GM10266 (cell line): ENCODE data around the gene GTSE1.
A peak's percentile ranks its signal among the peaks of the same experiment; 100 is the strongest.

Experiments used
- DNase-seq: peaks from one replicate; pipeline ENCODE4 v3.0.0; 2012; ENCODE audit errors: extremely low spot score
- TF ChIP-seq, protein P1 (sequence below): IDR thresholded peaks from 2 replicates; pipeline ENCODE4 v1.5.1; 2012; ENCODE audit warnings: mild to moderate bottlenecking, low read depth; ENCODE audit not compliant: control insufficient read depth, insufficient read depth; ENCODE audit errors: missing control alignments

Gene GTSE1

DNA sequence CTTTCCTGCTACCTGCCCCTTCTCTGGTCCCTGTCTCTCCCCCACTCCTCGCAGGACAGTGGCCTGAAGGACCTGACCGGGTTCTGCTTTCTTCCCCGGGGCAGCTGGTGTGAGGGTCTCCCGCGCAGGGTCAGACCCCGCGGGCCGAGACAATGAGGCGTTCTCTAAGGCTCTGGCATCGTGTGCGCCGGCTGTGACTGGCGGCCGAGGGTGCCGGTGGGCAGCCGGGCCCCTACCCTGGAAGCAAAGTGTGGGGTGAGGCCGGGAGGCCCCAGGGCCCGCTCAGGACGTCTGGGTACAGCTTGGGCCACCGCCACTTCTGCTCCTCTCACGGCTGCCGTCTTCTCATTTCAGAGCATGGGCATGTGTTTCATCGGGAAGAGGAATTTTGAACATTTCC lies 55.1 kb downstream of the GTSE1 start:
- TF ChIP-seq, protein P1, sequence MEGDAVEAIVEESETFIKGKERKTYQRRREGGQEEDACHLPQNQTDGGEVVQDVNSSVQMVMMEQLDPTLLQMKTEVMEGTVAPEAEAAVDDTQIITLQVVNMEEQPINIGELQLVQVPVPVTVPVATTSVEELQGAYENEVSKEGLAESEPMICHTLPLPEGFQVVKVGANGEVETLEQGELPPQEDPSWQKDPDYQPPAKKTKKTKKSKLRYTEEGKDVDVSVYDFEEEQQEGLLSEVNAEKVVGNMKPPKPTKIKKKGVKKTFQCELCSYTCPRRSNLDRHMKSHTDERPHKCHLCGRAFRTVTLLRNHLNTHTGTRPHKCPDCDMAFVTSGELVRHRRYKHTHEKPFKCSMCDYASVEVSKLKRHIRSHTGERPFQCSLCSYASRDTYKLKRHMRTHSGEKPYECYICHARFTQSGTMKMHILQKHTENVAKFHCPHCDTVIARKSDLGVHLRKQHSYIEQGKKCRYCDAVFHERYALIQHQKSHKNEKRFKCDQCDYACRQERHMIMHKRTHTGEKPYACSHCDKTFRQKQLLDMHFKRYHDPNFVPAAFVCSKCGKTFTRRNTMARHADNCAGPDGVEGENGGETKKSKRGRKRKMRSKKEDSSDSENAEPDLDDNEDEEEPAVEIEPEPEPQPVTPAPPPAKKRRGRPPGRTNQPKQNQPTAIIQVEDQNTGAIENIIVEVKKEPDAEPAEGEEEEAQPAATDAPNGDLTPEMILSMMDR, result no peak
- no peak for DNase-seq

DNA sequence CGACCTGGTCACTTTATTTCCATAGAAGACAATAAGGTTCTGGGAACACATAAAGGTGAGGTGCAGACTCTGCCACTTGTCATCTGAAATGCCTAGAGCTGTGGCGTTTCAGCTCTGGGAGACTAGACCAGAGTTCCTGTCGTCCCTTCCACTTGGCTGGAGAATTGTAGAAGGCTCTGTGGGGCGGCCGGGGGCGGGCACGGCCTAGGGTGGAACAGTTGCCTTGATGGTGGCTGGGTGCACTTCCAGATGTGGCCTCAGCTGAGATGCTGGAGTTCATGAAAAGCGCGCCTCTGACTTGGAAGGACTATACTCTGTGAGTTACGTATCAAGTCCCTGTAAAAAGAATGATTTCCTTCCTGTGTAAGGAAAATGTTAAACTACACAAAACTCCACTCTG lies 55.6 kb downstream of the GTSE1 start:
- no peak for DNase-seq
- TF ChIP-seq, protein P1, result no peak

DNA sequence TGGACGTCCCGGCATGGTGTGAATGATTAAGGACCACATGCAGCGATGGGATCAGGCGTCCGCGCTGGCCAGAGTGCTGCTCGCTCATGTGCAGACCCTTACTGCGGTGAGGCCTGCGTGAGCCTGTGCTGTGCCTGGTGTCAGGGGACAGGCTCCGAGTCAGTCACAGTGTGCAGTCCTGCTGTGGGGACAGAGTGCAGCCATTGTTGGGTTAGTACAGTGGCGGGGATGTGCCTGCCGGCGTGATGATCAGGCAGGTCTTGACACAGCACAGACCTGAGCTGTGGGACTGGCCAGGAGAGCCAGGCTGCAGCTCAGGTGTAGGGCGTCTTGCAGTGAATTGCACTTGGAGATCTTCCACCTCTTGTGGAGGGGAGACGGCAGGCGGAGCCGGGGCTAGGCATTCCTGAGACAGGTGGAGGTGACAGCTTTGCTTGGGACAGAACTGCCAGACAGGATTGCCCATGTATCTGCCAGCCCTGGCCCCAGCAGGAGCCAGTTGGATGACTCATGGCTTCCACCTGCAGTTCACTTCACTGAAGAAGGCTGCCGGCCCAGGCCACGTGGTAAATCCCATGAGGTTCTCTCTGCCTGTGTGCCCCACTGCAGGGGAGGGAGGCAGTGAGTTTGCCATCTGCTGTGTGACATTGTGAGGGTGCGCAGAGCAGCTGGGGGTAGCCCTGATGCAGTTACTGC lies 56.2 kb downstream of the GTSE1 start:
- DNase-seq, result no peak
- TF ChIP-seq, protein P1, result no peak

DNA sequence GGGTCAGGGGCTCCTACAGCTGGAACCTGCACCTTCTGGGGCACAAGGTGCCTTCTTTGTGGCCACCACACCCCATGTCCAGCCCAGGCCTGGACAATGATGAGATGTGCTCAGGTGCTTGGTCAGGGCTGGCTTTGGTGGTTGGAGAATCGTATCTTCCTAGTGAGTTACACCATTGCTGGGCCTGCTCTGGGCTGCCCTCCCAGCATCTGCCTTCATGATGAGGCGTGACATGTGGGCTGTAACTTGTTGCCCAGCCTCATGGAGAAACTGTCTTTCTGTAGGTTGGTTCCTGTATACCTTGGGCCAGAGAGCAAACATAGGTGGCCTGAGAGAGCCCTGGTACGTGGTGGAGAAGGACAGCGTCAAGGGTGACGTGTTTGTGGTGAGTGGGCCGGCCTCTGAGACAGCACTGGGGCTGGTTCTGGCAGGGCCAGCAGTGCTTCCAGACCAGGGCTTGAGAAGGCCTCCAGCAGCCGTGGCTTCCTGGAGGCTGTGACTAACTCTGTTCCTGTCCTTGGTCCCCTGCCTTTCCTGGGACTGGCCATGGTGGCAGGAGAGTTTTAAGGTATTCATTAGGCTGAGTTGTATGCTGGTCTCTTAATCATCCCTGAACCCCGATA lies 56.9 kb downstream of the GTSE1 start:
- TF ChIP-seq, protein P1, result no peak
- DNase-seq, result no peak

DNA sequence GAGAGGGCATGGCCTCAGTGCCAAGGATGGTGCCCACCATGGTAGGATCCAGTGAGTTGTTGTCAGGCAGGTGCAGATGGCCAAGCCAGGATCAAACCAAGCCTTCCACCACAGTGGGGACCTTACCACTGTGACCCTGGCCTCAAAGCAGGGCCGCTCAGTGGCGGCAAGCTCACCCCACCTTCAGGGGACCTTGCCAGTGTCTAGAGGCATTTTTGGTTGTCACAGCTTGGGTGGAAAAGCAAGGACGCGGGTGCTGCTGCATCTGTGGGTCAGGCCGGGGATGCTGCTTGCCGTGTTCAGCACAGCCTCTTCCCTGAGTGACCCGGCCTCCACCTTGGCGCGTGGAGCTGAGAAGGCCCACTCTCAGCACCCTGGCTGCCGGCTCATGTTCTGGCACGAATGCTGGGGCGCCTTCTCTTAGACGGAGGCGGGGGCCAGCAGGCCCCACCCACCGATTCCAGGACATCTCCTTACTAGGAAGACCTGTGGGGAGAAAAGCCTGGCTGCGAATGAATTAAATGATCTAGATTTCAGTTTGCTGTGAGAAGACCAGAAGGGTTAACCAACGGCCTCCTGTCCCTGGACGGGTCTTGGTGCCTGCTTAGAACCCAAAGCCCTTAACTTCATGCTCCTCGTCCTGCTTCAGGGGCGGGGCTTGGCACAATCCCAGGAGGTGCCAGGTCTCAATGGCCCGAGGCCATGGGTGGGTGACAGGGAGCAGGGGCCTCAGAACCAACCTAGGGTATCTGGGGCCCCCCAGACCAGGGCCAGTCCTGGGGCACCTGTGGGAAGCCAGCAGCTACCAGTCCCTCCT lies 57.7 kb downstream of the GTSE1 start:
- TF ChIP-seq, protein P1, result no peak

DNA sequence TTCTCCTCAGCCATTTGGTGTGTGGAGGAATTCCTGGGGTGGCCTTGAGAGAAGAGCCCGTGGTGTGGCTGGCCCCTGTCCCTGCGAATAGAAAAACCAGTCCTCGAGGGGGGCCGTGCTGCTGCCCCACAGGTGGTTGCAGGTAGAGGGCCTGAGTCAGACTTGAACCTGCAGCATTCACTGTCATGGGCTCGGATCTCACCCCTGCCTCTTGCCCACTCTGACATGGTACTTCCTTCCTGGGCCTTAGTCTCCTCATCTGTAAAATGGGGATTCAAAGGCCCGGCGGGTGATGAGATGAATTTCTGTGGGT lies 58.3 kb downstream of the GTSE1 start:
- TF ChIP-seq, protein P1, result no peak
- no peak for DNase-seq

More for the DNA sequence above, 57.7 kb downstream of the GTSE1 start:
- no peak for DNase-seq

DNA sequence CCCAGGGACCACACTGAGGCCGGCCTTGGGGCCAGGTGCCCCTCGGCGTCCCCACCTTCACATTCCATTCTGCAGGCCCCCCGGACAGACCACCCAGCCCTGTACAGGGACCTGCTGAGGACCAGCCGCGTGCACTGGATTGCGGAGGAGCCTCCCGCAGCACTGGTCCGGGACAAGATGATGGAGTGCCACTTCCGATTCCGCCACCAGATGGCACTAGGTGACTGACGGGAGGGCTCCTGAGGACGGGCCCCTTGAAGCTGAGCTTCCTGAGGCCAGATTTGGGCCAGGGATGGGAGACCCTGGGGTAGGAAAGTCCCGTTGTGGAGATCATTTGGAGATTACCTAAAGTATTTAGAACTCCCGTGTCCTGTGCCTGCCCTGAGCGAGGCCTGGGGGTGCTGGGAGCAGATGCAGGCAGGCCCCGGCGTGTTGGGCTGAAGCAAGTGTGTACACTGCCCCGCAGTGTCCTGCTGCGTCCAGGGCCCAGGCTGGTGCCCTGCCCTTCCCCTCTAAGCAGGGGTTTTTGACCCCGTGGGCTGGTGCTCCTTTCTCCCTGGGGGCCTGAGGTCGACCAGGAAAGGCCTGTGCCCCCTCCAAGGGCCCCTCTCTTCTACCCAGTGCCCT lies 58.8 kb downstream of the GTSE1 start:
- peak; percentile 84 for DNase-seq
- TF ChIP-seq, protein P1, result peak; percentile 62
